HEK293T (cell line): ENCODE results near the gene PRSS50.
A peak's percentile ranks its signal among the peaks of the same experiment; 100 is the strongest.

ENCODE experiments used
- CTCF ChIA-PET: fragments of 350-600 bp; formaldehyde crosslinking; extraction: SDS; loops from one replicate; lab custom pipeline; 2021; ENCODE audit warnings: antibody characterized with exemption, inconsistent platforms; lab: Yijun Ruan, JAX
- POLR2A ChIA-PET: fragments of 350-600 bp; formaldehyde crosslinking; extraction: SDS; loops from one replicate; lab custom pipeline; 2020; ENCODE audit warnings: antibody characterized with exemption, inconsistent platforms; lab: Yijun Ruan, JAX
- DNase-seq: peaks from one replicate; pipeline ENCODE4 v3.0.0; 2012; ENCODE audit warnings: mixed read lengths; ENCODE audit errors: extremely low spot score
- ARNT ChIP-seq: fragments of 450-650 bp; IDR thresholded peaks from 2 replicates; pipeline ENCODE4 v1.6.1; 2017; ENCODE audit warnings: mild to moderate bottlenecking
- BHLHE40 ChIP-seq: fragments of 450-650 bp; IDR thresholded peaks from 2 replicates; pipeline ENCODE4 v1.6.1; 2016; ENCODE audit warnings: mild to moderate bottlenecking, moderate library complexity, borderline replicate concordance
- CTBP1 ChIP-seq: fragments of 450-650 bp; IDR thresholded peaks from 2 replicates; pipeline ENCODE4 v1.6.1; 2016; ENCODE audit warnings: borderline replicate concordance
- ELF4 ChIP-seq: fragments of 450-650 bp; IDR thresholded peaks from 2 replicates; pipeline ENCODE4 v1.6.1; 2017; ENCODE audit warnings: antibody characterized with exemption
- FOXA1 ChIP-seq: fragments of 450-650 bp; IDR thresholded peaks from 2 replicates; pipeline ENCODE4 v1.6.1; 2016; ENCODE audit warnings: mild to moderate bottlenecking
- FOXK2 ChIP-seq: fragments of 450-650 bp; IDR thresholded peaks from 2 replicates; pipeline ENCODE4 v1.6.1; 2016; ENCODE audit warnings: mild to moderate bottlenecking
- FOXM1 ChIP-seq: fragments of 450-650 bp; IDR thresholded peaks from 2 replicates; pipeline ENCODE4 v1.6.1; 2017; ENCODE audit warnings: mild to moderate bottlenecking, borderline replicate concordance
- HDGF ChIP-seq: fragments of 450-650 bp; IDR thresholded peaks from 2 replicates; pipeline ENCODE4 v1.6.1; 2017; ENCODE audit warnings: antibody characterized with exemption, borderline replicate concordance
- L3MBTL2 ChIP-seq: fragments of 450-650 bp; conservative IDR thresholded peaks from 2 replicates; pipeline ENCODE4 v1.6.1; 2016; ENCODE audit warnings: mild to moderate bottlenecking
- LEF1 ChIP-seq: fragments of 450-650 bp; IDR thresholded peaks from 2 replicates; pipeline ENCODE4 v1.6.1; 2017; ENCODE audit warnings: mild to moderate bottlenecking, borderline replicate concordance
- NFRKB ChIP-seq: fragments of 450-650 bp; IDR thresholded peaks from 2 replicates; pipeline ENCODE4 v1.6.1; 2016; ENCODE audit warnings: mild to moderate bottlenecking, moderate library complexity
- SP1 ChIP-seq: fragments of 450-650 bp; IDR thresholded peaks from 2 replicates; pipeline ENCODE4 v1.6.1; 2017
- SUZ12 ChIP-seq: fragments of 450-650 bp; IDR thresholded peaks from 2 replicates; pipeline ENCODE4 v1.6.1; 2016; ENCODE audit warnings: mild to moderate bottlenecking
- TARDBP ChIP-seq: fragments of 450-650 bp; IDR thresholded peaks from 2 replicates; pipeline ENCODE4 v1.6.1; 2016
- ZNF384 ChIP-seq: fragments of 450-650 bp; IDR thresholded peaks from 2 replicates; pipeline ENCODE4 v1.6.1; 2016
- TF ChIP-seq, protein P1 (sequence below): fragments of 450-650 bp; IDR thresholded peaks from 2 replicates; pipeline ENCODE4 v1.6.1; 2016

Gene PRSS50

DNA sequence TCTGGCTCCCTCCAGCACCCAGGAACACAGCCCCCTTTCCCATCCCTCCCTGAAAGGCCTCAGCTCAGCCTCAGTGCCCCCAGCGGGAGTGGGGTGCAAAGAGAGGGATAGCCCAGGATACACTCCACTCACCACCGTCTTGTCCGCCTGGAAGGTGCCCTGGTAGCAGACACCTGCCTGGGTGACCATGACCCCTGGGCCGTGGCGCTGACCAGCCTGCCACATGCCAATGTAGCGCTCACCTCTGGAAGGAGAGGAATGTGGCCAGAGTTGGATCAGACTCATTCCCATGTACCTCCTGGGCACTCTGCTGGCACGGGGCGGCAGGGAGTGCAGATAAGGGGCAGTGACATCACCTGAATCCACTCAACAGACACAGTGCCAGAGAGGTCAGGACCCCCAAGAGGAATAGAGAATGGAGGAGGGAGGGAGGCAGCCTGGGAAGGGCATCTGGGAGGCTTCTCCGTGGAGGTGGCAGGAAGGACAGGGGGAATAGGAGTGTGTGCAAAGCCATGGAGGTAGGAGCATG lies 37.3 kb downstream of the PRSS50 start:
- no peak for DNase-seq
- ChIA-PET CTCF (no interaction called here), POLR2A (no interaction called here)
- TF ChIP-seq SP1 (no peak), TARDBP (no peak), FOXM1 (no peak), HDGF (no peak), ELF4 (no peak), FOXK2 (no peak), ARNT (no peak), L3MBTL2 (no peak), SUZ12 (no peak), CTBP1 (no peak), ZNF384 (no peak), NFRKB (no peak), LEF1 (no peak), FOXA1 (no peak), BHLHE40 (no peak)
- TF ChIP-seq, protein P1, sequence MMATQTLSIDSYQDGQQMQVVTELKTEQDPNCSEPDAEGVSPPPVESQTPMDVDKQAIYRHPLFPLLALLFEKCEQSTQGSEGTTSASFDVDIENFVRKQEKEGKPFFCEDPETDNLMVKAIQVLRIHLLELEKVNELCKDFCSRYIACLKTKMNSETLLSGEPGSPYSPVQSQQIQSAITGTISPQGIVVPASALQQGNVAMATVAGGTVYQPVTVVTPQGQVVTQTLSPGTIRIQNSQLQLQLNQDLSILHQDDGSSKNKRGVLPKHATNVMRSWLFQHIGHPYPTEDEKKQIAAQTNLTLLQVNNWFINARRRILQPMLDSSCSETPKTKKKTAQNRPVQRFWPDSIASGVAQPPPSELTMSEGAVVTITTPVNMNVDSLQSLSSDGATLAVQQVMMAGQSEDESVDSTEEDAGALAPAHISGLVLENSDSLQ = no peak

DNA sequence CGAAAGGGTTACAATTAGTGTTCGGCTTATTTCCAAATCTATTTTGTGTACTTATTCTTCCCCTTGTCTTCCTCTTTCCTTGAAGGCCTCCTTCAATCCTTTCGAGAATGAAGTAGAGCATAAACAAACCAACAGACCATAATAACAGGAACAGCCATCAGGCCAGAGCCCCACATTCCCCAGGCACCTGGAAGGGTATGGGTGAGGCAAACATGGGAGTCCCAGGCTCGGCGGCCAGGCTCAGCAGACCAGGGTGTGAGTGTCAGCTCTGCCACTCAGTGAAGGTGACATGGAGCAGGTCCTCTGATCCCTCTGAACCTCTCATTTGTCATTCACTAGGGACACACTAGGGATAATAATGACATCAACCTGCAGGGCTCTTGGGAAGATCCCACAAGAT lies 38.0 kb downstream of the PRSS50 start:
- ChIA-PET POLR2A (no interaction called here), CTCF (no interaction called here)
- TF ChIP-seq BHLHE40 (no peak), FOXK2 (no peak), FOXA1 (no peak), FOXM1 (no peak), LEF1 (no peak), CTBP1 (no peak), SP1 (no peak), ZNF384 (no peak), ARNT (no peak), ELF4 (no peak), HDGF (no peak), NFRKB (no peak), SUZ12 (no peak), TARDBP (no peak), L3MBTL2 (no peak)
- TF ChIP-seq, protein P1 = no peak
- no peak for DNase-seq

DNA sequence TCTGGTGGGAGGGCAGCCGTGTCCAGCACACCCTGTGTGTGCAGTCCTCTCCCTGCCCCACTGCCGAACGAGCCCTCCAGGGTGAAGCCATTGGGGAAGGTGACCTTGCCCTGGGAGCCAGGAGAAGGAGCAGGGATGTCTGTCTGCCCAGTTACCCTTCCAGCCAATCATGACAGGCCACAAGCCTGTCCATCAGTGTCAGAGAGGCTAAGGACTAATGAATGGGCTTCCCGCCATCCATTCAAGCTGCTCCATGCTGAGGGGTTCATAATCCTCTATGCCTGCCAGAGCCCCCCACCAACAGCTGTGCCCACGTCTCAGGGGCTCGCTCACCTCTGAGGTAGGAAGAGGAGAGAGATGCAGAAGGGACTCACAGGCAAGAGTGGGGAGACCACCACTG lies 39.4 kb downstream of the PRSS50 start:
- ChIA-PET POLR2A (no interaction called here), CTCF (no interaction called here)
- DNase-seq = no peak
- TF ChIP-seq, protein P1 = 0 out of 2 replicates have a peak, but pooled peaks have one; percentile 29
- no peak for TF ChIP-seq ARNT
- TF ChIP-seq L3MBTL2 = no peak
- TF ChIP-seq LEF1 = no peak
- no peak for TF ChIP-seq CTBP1

DNA sequence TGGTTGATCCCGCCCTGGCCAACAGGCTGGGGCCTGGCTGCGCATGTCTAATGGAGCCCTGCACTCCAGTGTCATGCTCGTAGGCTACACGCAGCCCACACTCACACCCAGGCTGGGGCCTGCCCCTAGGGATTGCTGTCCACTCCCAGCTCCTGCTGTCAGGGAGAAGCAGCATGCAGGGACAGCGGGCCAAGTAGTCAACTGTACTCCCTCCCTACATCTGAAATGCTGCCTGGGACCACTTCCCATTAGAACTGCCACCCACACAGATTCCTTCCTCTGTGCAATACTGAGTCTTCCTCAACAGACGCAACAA lies 40.3 kb downstream of the PRSS50 start:
- TF ChIP-seq BHLHE40 (no peak), LEF1 (no peak), ELF4 (no peak), ARNT (no peak), FOXK2 (no peak), ZNF384 (no peak), NFRKB (no peak), TARDBP (no peak), SP1 (no peak), SUZ12 (no peak)
- TF ChIP-seq, protein P1 = no peak
- POLR2A ChIA-PET = no interaction called here
- no peak for DNase-seq
- CTCF ChIA-PET = no interaction called here

DNA sequence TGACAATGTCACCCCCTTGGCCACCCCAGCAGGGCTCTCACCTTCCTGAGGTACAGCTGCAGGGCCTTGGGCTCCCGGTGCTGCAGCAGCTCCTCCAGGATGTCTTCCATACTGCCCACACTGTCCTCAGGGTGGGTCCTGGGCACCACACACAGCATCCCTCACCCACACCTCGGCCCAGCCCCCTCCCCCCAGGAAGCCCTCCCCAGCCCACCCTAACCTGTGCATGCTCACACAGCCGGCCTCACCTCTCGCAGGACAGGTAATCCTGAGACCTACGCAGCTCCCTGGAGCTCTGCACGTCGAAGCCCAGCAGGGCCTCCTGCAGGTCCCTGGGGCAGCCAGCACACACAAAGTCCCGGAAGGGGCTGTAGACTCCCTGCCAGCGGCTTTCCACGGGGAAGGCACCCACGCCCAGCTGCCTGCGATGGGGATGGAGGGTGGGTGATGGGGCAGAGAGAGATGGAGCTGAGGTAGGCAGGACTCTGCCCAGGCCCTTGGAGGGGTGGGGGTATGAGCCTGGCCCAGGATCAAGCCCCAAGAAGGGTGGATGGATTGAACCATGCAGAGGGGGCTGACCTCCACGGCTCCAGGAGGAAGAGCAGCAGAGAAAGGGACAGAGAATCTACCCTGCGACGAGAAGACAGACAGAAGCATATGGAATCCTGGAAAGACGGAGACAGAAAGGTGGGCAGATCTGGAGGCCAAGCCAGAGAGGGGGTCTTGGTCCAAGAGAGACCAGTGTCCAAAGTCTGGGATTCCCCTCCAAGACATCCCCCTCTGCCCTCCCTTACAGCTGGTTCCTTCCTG lies 40.9 kb downstream of the PRSS50 start:
- CTCF ChIA-PET = no interaction called here
- TF ChIP-seq FOXK2 (no peak), FOXA1 (no peak), SP1 (no peak), CTBP1 (no peak), BHLHE40 (no peak), L3MBTL2 (no peak), ARNT (no peak), SUZ12 (no peak), ZNF384 (no peak), TARDBP (no peak), HDGF (no peak), NFRKB (no peak), ELF4 (no peak), FOXM1 (no peak), LEF1 (no peak)
- TF ChIP-seq, protein P1 = no peak
- POLR2A ChIA-PET = no interaction called here
- no peak for DNase-seq
